ENCODE results near the gene CFAP100.

DNA sequence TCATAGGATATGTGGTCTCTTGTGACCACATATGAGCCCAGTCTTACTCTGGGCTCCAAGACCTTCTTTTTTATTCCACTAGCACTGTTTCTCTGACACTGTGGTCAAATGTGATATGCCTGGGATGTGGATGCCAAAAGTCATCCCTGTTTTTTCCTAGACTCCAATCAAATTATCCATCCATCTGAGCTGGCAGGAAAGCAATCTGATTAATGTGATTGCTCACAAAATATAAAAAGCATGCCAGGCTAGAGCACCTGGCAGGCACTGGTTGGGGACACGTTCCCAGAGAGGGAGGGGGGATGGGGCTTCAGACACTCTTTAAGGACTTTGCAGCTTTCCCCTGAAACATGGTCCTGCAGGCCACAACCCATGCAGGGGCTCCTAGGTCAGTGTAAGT is 3.1 kb upstream of the CFAP100 start:
- TF ChIP-seq, protein P1, sequence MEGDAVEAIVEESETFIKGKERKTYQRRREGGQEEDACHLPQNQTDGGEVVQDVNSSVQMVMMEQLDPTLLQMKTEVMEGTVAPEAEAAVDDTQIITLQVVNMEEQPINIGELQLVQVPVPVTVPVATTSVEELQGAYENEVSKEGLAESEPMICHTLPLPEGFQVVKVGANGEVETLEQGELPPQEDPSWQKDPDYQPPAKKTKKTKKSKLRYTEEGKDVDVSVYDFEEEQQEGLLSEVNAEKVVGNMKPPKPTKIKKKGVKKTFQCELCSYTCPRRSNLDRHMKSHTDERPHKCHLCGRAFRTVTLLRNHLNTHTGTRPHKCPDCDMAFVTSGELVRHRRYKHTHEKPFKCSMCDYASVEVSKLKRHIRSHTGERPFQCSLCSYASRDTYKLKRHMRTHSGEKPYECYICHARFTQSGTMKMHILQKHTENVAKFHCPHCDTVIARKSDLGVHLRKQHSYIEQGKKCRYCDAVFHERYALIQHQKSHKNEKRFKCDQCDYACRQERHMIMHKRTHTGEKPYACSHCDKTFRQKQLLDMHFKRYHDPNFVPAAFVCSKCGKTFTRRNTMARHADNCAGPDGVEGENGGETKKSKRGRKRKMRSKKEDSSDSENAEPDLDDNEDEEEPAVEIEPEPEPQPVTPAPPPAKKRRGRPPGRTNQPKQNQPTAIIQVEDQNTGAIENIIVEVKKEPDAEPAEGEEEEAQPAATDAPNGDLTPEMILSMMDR (conservative IDR thresholded peaks at IDR 0.05; ENCODE audit: low read depth, low read length), result no peak
- TF ChIP-seq, protein P2, sequence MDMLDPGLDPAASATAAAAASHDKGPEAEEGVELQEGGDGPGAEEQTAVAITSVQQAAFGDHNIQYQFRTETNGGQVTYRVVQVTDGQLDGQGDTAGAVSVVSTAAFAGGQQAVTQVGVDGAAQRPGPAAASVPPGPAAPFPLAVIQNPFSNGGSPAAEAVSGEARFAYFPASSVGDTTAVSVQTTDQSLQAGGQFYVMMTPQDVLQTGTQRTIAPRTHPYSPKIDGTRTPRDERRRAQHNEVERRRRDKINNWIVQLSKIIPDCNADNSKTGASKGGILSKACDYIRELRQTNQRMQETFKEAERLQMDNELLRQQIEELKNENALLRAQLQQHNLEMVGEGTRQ (IDR thresholded peaks at IDR 0.05; ENCODE audit: low read depth, low read length), result no peak
- TF ChIP-seq, protein P3, sequence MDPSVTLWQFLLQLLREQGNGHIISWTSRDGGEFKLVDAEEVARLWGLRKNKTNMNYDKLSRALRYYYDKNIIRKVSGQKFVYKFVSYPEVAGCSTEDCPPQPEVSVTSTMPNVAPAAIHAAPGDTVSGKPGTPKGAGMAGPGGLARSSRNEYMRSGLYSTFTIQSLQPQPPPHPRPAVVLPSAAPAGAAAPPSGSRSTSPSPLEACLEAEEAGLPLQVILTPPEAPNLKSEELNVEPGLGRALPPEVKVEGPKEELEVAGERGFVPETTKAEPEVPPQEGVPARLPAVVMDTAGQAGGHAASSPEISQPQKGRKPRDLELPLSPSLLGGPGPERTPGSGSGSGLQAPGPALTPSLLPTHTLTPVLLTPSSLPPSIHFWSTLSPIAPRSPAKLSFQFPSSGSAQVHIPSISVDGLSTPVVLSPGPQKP (IDR thresholded peaks at IDR 0.05; ENCODE audit: borderline replicate concordance, low read depth, low read length), result no peak
- TF ChIP-seq POLR2A (IDR thresholded peaks at IDR 0.05; ENCODE audit: low read depth, low read length), result no peak
- no peak for TF ChIP-seq RFX5 (IDR thresholded peaks at IDR 0.05; ENCODE audit: low read depth, low read length)
- TF ChIP-seq MXI1 (IDR thresholded peaks at IDR 0.05; ENCODE audit: borderline replicate concordance, low read depth, low read length), result no peak
- TF ChIP-seq RAD21 (IDR thresholded peaks at IDR 0.05; ENCODE audit: low read length), result no peak
- TF ChIP-seq MAFK (IDR thresholded peaks at IDR 0.05; ENCODE audit: low read depth, low read length), result no peak
